HCT116 (cell line): ENCODE results near the gene NF1. TPM values are rescaled to one million over a fixed set of nuclear protein-coding genes. Genes with fewer than 3 reads are reported as not detected.

ENCODE experiments used
- ATAC-seq: fragments of 200-7000 bp; cut with Tn5 transposase; 2 replicates; pipeline ENCODE4 v1.9.1; 2020; ENCODE audit warnings: mild to moderate bottlenecking, moderate library complexity
- BruUV-seq: library from RNA; stranded (reverse); fragments of 400-500 nt; replicated peaks from 2 replicates; lab custom pipeline; 2021; lab: Mats Ljungman, UMichigan
- CTCF ChIA-PET: fragments of 300-600 bp; sonication (Branson Sonifier 250); formaldehyde crosslinking; loops from one replicate; lab custom pipeline; 2021; ENCODE audit warnings: antibody characterized with exemption; lab: Charles Lee
- POLR2A ChIA-PET: fragments of 300-600, 350-600 bp; sonication (Branson Sonifier 250); formaldehyde crosslinking; loops from one replicate; lab custom pipeline; 2021; ENCODE audit warnings: antibody characterized with exemption; lab: Charles Lee
- RAD21 ChIA-PET, 2 experiments: fragments of 300-600 bp; sonication (Branson Sonifier 250); formaldehyde crosslinking; loops; one replicate each; lab custom pipeline; 2023; ENCODE audit warnings: low total read pairs in 2 of 2; ENCODE audit not compliant: uncharacterized antibody in 2 of 2, unreplicated experiment in 2 of 2, low non-redundant PET in 1 of 2; lab: Charles Lee
- DNase-seq: peaks from one replicate; pipeline ENCODE4 v3.0.0-alpha.2; 2010; ENCODE audit warnings: low read depth, low spot score
- H2AFZ ChIP-seq: fragments of 200-600 bp; shearing (Covaris generic), sonication (generic); 2 replicates; pipeline ENCODE4 v1.6.1; 2017; ENCODE audit warnings: low read depth, mixed run types, mixed read lengths, antibody characterized with exemption, low read length; ENCODE audit not compliant: poor library complexity, severe bottlenecking
- H3K27ac ChIP-seq: 2 replicates; pipeline ENCODE4 v1.5.1; 2012; ENCODE audit warnings: low read depth, low read length
- H3K27me3 ChIP-seq: fragments of 200-600 bp; sonication (generic); 2 replicates; pipeline ENCODE4 v1.6.1; 2016; ENCODE audit warnings: mixed run types, low read length, mixed read lengths; ENCODE audit not compliant: insufficient read depth
- H3K36me3 ChIP-seq, 2 experiments: fragments of 200-500 bp in 1 of 2; fragments of 200-600 bp in 1 of 2; sonication (Bioruptor generic) in 1 of 2; sonication (generic) in 1 of 2; 2 replicates each; pipeline versions ENCODE4 v1.5.1 to v1.6.1; 2014 to 2016; ENCODE audit warnings: low read length in 2 of 2, inconsistent platforms in 1 of 2, mixed read lengths in 1 of 2, mixed run types in 1 of 2; ENCODE audit not compliant: insufficient read depth in 2 of 2, control insufficient read depth in 1 of 2
- H3K4me1 ChIP-seq, 2 experiments: fragments of 200-600 bp in 1 of 2; sonication (generic) in 1 of 2; 2 replicates each; pipeline versions ENCODE4 v1.5.1 to v1.6.1; 2012 to 2017; ENCODE audit warnings: low read length in 2 of 2, inconsistent platforms in 1 of 2, mild to moderate bottlenecking in 1 of 2, mixed read lengths in 1 of 2, mixed run types in 1 of 2, moderate library complexity in 1 of 2; ENCODE audit not compliant: insufficient read depth in 2 of 2, control insufficient read depth in 1 of 2
- H3K4me2 ChIP-seq: fragments of 200-600 bp; sonication (generic); 2 replicates; pipeline ENCODE4 v1.6.1; 2017; ENCODE audit warnings: mixed run types, low read length, mixed read lengths
- H3K4me3 ChIP-seq, 2 experiments: fragments of 200-600 bp in 1 of 2; sonication (generic) in 1 of 2; replicated peaks in 1 of 2; 2 replicates each; pipeline ENCODE4 v1.5.1; 2011 to 2016; ENCODE audit warnings: low read length in 2 of 2, control low read depth in 1 of 2, low read depth in 1 of 2, mild to moderate bottlenecking in 1 of 2, mixed read lengths in 1 of 2, mixed run types in 1 of 2
- H3K79me2 ChIP-seq: fragments of 200-600 bp; sonication (generic); 2 replicates; pipeline ENCODE4 v1.6.1; 2017; ENCODE audit warnings: mild to moderate bottlenecking, mixed run types, low read length, moderate library complexity, mixed read lengths; ENCODE audit not compliant: insufficient read depth
- H3K9ac ChIP-seq: fragments of 200-600 bp; sonication (generic); 2 replicates; pipeline ENCODE4 v1.6.1; 2016; ENCODE audit warnings: low read length, mixed read lengths
- H3K9me2 ChIP-seq: fragments of 200-600 bp; sonication (generic), shearing (Covaris generic); 2 replicates; pipeline ENCODE4 v1.6.1; 2017; ENCODE audit warnings: mixed run types, mild to moderate bottlenecking, moderate library complexity; ENCODE audit not compliant: insufficient read depth
- H3K9me3 ChIP-seq, 2 experiments: fragments of 200-500 bp in 1 of 2; fragments of 200-600 bp in 1 of 2; sonication (Bioruptor generic) in 1 of 2; sonication (generic) in 1 of 2; 2 replicates each; pipeline ENCODE4 v1.6.1; 2014 to 2017; ENCODE audit warnings: low read length in 2 of 2, mixed read lengths in 2 of 2, inconsistent platforms in 1 of 2, low read depth in 1 of 2, mild to moderate bottlenecking in 1 of 2, mixed run types in 1 of 2, moderate library complexity in 1 of 2; ENCODE audit not compliant: control insufficient read depth in 1 of 2, insufficient read depth in 1 of 2
- H4K20me1 ChIP-seq: fragments of 200-600 bp; sonication (generic), shearing (Covaris generic); 2 replicates; pipeline ENCODE4 v1.6.1; 2017; ENCODE audit warnings: mixed run types, mild to moderate bottlenecking, moderate library complexity; ENCODE audit not compliant: insufficient read depth
- ATF3 ChIP-seq: IDR thresholded peaks from 2 replicates; pipeline ENCODE4 v1.6.1; 2012
- CBX3 ChIP-seq: IDR thresholded peaks from 2 replicates; pipeline ENCODE4 v1.6.1; 2012; ENCODE audit warnings: low read depth
- CTCF ChIP-seq, 3 experiments: fragments of 200-600 bp in 1 of 3; sonication (generic) in 1 of 3; IDR thresholded peaks in 2 of 3; conservative IDR thresholded peaks in 1 of 3; 2 replicates each; pipeline ENCODE4 v1.5.1; 2012 to 2017; ENCODE audit warnings: low read depth in 2 of 3, low read length in 2 of 3, antibody characterized with exemption in 1 of 3, borderline replicate concordance in 1 of 3, control low read depth in 1 of 3, mild to moderate bottlenecking in 1 of 3, mixed read lengths in 1 of 3, mixed run types in 1 of 3, moderate library complexity in 1 of 3; ENCODE audit not compliant: insufficient read depth in 1 of 3
- EZH2 ChIP-seq: fragments of 200-600 bp; sonication (generic); IDR thresholded peaks from 2 replicates; pipeline ENCODE4 v1.6.1; 2017; ENCODE audit warnings: antibody characterized with exemption, mixed run types
- FOSL1 ChIP-seq: IDR thresholded peaks from 2 replicates; pipeline ENCODE4 v1.6.1; 2012; ENCODE audit warnings: low read depth
- JUND ChIP-seq: IDR thresholded peaks from 2 replicates; pipeline ENCODE4 v1.6.1; 2012
- MAX ChIP-seq: IDR thresholded peaks from 2 replicates; pipeline ENCODE4 v1.6.1; 2012
- RAD21 ChIP-seq: IDR thresholded peaks from 2 replicates; pipeline ENCODE4 v1.6.1; 2012; ENCODE audit warnings: low read depth, mild to moderate bottlenecking
- REST ChIP-seq: IDR thresholded peaks from 2 replicates; pipeline ENCODE4 v1.6.1; 2012; ENCODE audit warnings: low read depth
- SRF ChIP-seq: IDR thresholded peaks from 2 replicates; pipeline ENCODE4 v1.6.1; 2012; ENCODE audit warnings: low read depth
- ZBTB33 ChIP-seq: IDR thresholded peaks from 2 replicates; pipeline ENCODE4 v1.6.1; 2011; ENCODE audit warnings: mild to moderate bottlenecking, low read length, moderate library complexity; ENCODE audit not compliant: insufficient replicate concordance; ENCODE audit errors: extremely low read depth
- ZNF274 ChIP-seq: fragments of 200-500 bp; sonication (Bioruptor generic); IDR thresholded peaks from 2 replicates; pipeline ENCODE4 v1.6.1; 2014; ENCODE audit warnings: mild to moderate bottlenecking, low read depth, low read length, inconsistent platforms
- intact Hi-C: fragments of 100-400 bp; cut with micrococcal nuclease; formaldehyde crosslinking; loops from 2 replicates; pipeline ENCODE4 v1.10.0; 2022
- total RNA-seq: library from RNA; stranded (reverse); gene quantifications from one replicate; pipeline ENCODE4 v1.2.1, GENCODE V29; 2021; ENCODE audit not compliant: unreplicated experiment

The NF1 gene
- total RNA-seq, 1 experiment from 2014 or later, result 20.8 TPM

- TF ChIP-seq MAX (no peak), ZNF274 (no peak), ATF3 (no peak)
These were observed 141.9 kb downstream of the NF1 start (continued) for GRCh38 chr17:31236712-31237111.

- RAD21 ChIA-PET, result no interaction called here
- Histone ChIP-seq H4K20me1 (no peaks in the 10 kb centered on the region), H3K4me1 (no peaks in the 10 kb centered on the region), H3K27ac (no peak overlapping the region), H3K27me3 (no peaks in the 10 kb centered on the region), H3K4me3 (no peak overlapping the region), H3K9me2 (no peaks in the 10 kb centered on the region), H3K9me3 (no peaks in the 10 kb centered on the region), H2AFZ (no peak overlapping the region), H3K79me2 (no peaks in the 10 kb centered on the region), H3K4me2 (no peak overlapping the region), H3K36me3 (peaks cover 8 to 12% of the 10 kb centered on the region in 2 experiments; a peak in 1 of 4 replicates)
- CTCF ChIA-PET, result no interaction called here
- intact Hi-C loops, result no loop called here
- POLR2A ChIA-PET, result no interaction called here
- ATAC-seq, result no peak
- TF ChIP-seq ATF3 (no peak), SRF (no peak), CBX3 (no peak), CTCF (IDR thresholded peaks at IDR 0.05 in 2 of 3, conservative IDR thresholded peaks at IDR 0.05 in 1 of 3; ENCODE audit: borderline replicate concordance in 1 of 3, insufficient read depth in 1 of 3, low read depth in 2 of 3, low read length in 2 of 3) (no peak), JUND (no peak), ZBTB33 (no peak), RAD21 (no peak), FOSL1 (no peak), REST (no peak), EZH2 (no peak)
- TF ChIP-seq, all 23 proteins: peak for 0
- DNase-seq, result no peak
- no TSS peak for BruUV-seq
- H3K9ac ChIP-seq, result no peak overlapping the region
These were observed 146.3 kb downstream of the NF1 start for GRCh38 chr17:31241116-31241515.
